HG03280 (cell line): ENCODE data around the gene DNAJC6.

Source experiments
- ATAC-seq: cut with Tn5 transposase; IDR thresholded peaks from one replicate; pipeline ENCODE4 v1.9.1; 2021; ENCODE audit warnings: mild to moderate bottlenecking, moderate library complexity; ENCODE audit not compliant: unreplicated experiment

The DNAJC6 gene

GRCh38 chr1:65292861-65293593 is 16.3 kb upstream of the DNAJC6 start:
- no peak for ATAC-seq

- ATAC-seq = no peak
Measured at GRCh38 chr1:65297706-65298105, 11.6 kb upstream of the DNAJC6 start.

GRCh38 chr1:65299328-65299727 is 10.0 kb upstream of the DNAJC6 start:
- ATAC-seq = no peak

- ATAC-seq = no peak
Measured at GRCh38 chr1:65308781-65309303, 501 bp upstream of the DNAJC6 start.

GRCh38 chr1:65310078-65310587 is 790 bp downstream of the DNAJC6 start:
- no peak for ATAC-seq

- ATAC-seq = no peak
Measured at GRCh38 chr1:65311760-65312159, 2.4 kb downstream of the DNAJC6 start.

- no peak for ATAC-seq
Measured at GRCh38 chr1:65316233-65316632, 6.9 kb downstream of the DNAJC6 start.

- ATAC-seq = no peak
Measured at GRCh38 chr1:65317866-65318653, 8.7 kb downstream of the DNAJC6 start.

- ATAC-seq = no peak
Measured at GRCh38 chr1:65319141-65319540, 9.8 kb downstream of the DNAJC6 start.

- ATAC-seq = no peak
Measured at GRCh38 chr1:65319754-65320153, 10.4 kb downstream of the DNAJC6 start.

- no peak for ATAC-seq
Measured at GRCh38 chr1:65321879-65322278, 12.5 kb downstream of the DNAJC6 start.

- ATAC-seq = no peak
Measured at GRCh38 chr1:65323246-65323645, 13.9 kb downstream of the DNAJC6 start.

- no peak for ATAC-seq
Measured at GRCh38 chr1:65330021-65330420, 20.7 kb downstream of the DNAJC6 start.

- ATAC-seq = no peak
Measured at GRCh38 chr1:65330822-65331221, 21.5 kb downstream of the DNAJC6 start.

- ATAC-seq = no peak
Measured at GRCh38 chr1:65332821-65333220, 23.5 kb downstream of the DNAJC6 start.

- no peak for ATAC-seq
Measured at GRCh38 chr1:65334081-65334480, 24.7 kb downstream of the DNAJC6 start.

GRCh38 chr1:65339866-65340468 is 30.6 kb downstream of the DNAJC6 start:
- no peak for ATAC-seq

GRCh38 chr1:65341381-65341780 is 32.0 kb downstream of the DNAJC6 start:
- ATAC-seq = no peak

- ATAC-seq = no peak
Measured at GRCh38 chr1:65343286-65343685, 33.9 kb downstream of the DNAJC6 start.

GRCh38 chr1:65344171-65344814 is 35.0 kb downstream of the DNAJC6 start:
- ATAC-seq = no peak

- ATAC-seq = no peak
Measured at GRCh38 chr1:65346190-65346589, 36.8 kb downstream of the DNAJC6 start.
